ENCODE results near the gene SPATA25. TPM values are rescaled to one million over a fixed set of nuclear protein-coding genes. Genes with fewer than 3 reads are reported as not detected.
"Not testable (repeated sequence)": the region's sequence is repeated elsewhere in the genome, so short reads cannot be mapped to it uniquely, and the experiment has no call there.

The SPATA25 gene
- polyA plus RNA-seq, 6 donors from 2014 or later, result not detected

- ATAC-seq (ENCODE audit: low read depth in 2 of 2) (no peak), DNase-seq (no peak)
- peaks cover 0 to 5% (median 0%) of the 10 kb centered on the region in 7 donors for H3K9me3 Mint-ChIP-seq
- no peaks in the 10 kb centered on the region for H3K36me3 Mint-ChIP-seq
- H3K4me1 Mint-ChIP-seq, result peaks cover 12 to 21% (median 20%) of the 10 kb centered on the region in 3 donors
- peak overlapping the region; percentile 59 to 94 (median 85) for H3K4me3 Mint-ChIP-seq
- peaks cover 8 to 10% (median 8%) of the 10 kb centered on the region in 3 donors for H3K27me3 Mint-ChIP-seq
- H3K27ac Mint-ChIP-seq, result peak overlapping the region in 4 of 6 donors; percentile 56 to 88 (median 78)
These were observed 22.6 kb upstream of the SPATA25 start for GRCh38 chr20:45909817-45910669.

DNA sequence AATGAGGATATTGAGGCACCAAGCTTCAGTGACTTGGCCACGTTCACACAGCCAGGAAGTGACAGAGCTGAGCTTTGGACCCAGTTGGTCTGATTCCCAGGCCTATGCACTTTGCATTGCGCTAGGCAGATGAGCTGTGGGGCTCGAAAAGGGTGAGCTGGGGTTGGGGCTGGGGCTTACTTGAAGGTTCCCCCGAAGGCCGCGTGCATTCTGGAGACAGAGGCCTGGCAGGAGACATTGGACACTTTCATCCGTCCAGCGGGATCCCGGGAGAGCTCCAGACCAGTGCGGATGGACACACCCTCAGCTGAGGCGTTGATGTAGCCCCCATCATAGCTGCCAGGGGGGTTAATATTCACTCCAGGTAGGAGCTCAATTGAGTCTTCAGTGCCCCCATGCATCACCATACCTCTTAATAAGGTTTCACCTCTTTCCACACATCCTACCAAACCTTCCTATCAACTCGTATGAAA lies 21.9 kb upstream of the SPATA25 start:
- H3K27ac Mint-ChIP-seq, result no peak overlapping the region
- H3K27me3 Mint-ChIP-seq, result peaks cover 4 to 6% (median 4%) of the 10 kb centered on the region in 3 donors
- H3K4me3 Mint-ChIP-seq, result peak overlapping the region in 1 of 8 donors; percentile 91
- peaks cover 0 to 5% (median 0%) of the 10 kb centered on the region in 7 donors for H3K9me3 Mint-ChIP-seq
- no peaks in the 10 kb centered on the region for H3K36me3 Mint-ChIP-seq
- ATAC-seq (ENCODE audit: low read depth in 2 of 2), result no peak
- peaks cover 12 to 21% (median 20%) of the 10 kb centered on the region in 3 donors for H3K4me1 Mint-ChIP-seq
- DNase-seq, result no peak

DNA sequence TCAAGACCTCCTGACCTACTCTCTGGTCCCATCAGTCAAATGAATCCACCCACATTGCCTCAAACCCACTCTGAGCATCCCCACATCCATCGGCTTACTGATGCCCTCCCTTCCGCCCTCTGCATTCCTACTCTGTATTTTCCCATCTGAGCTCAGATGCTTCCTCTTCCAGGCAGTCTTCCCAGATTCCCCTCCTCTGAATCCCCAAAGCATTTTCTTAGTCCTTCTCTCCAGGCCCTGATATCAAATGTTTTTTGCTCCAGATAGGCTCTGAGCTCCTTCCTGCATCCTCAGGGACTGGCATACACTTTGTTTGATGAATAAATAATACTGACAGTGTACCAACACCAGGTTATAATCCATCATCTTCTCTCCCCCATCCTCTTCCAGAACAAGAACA lies 20.7 kb upstream of the SPATA25 start:
- peaks cover 0 to 4% (median 0%) of the 10 kb centered on the region in 3 donors for H3K27me3 Mint-ChIP-seq
- ATAC-seq (ENCODE audit: low read depth in 2 of 2) (no peak), DNase-seq (no peak)
- peaks cover 0 to 5% (median 0%) of the 10 kb centered on the region in 7 donors for H3K9me3 Mint-ChIP-seq
- no peaks in the 10 kb centered on the region for H3K36me3 Mint-ChIP-seq
- H3K27ac Mint-ChIP-seq, result no peak overlapping the region
- H3K4me1 Mint-ChIP-seq, result peaks cover 16 to 22% (median 21%) of the 10 kb centered on the region in 3 donors
- no peak overlapping the region for H3K4me3 Mint-ChIP-seq

GRCh38 chr20:45907219-45907948 lies 20.0 kb upstream of the SPATA25 start:
- H3K9me3 Mint-ChIP-seq, result peaks cover 0 to 5% (median 0%) of the 10 kb centered on the region in 7 donors
- no peak for ATAC-seq (ENCODE audit: low read depth in 2 of 2)
- no peaks in the 10 kb centered on the region for H3K36me3 Mint-ChIP-seq
- no peak overlapping the region for H3K4me3 Mint-ChIP-seq
- H3K27ac Mint-ChIP-seq, result no peak overlapping the region
- H3K4me1 Mint-ChIP-seq, result peaks cover 21 to 24% (median 23%) of the 10 kb centered on the region in 3 donors
- H3K27me3 Mint-ChIP-seq, result peaks cover 0 to 2% (median 0%) of the 10 kb centered on the region in 3 donors
- no peak for DNase-seq

GRCh38 chr20:45905505-45906079 lies 18.2 kb upstream of the SPATA25 start:
- Mint-ChIP-seq H3K4me1 (peaks cover 3 to 14% (median 13%) of the 10 kb centered on the region in 3 donors), H3K9me3 (peaks cover 0 to 2% (median 0%) of the 10 kb centered on the region in 7 donors), H3K4me3 (no peak overlapping the region), H3K27me3 (no peaks in the 10 kb centered on the region), H3K27ac (peak overlapping the region in 1 of 6 donors; percentile 33), H3K36me3 (no peaks in the 10 kb centered on the region)
- ATAC-seq (ENCODE audit: low read depth in 2 of 2) (no peak), DNase-seq (no peak)

DNA sequence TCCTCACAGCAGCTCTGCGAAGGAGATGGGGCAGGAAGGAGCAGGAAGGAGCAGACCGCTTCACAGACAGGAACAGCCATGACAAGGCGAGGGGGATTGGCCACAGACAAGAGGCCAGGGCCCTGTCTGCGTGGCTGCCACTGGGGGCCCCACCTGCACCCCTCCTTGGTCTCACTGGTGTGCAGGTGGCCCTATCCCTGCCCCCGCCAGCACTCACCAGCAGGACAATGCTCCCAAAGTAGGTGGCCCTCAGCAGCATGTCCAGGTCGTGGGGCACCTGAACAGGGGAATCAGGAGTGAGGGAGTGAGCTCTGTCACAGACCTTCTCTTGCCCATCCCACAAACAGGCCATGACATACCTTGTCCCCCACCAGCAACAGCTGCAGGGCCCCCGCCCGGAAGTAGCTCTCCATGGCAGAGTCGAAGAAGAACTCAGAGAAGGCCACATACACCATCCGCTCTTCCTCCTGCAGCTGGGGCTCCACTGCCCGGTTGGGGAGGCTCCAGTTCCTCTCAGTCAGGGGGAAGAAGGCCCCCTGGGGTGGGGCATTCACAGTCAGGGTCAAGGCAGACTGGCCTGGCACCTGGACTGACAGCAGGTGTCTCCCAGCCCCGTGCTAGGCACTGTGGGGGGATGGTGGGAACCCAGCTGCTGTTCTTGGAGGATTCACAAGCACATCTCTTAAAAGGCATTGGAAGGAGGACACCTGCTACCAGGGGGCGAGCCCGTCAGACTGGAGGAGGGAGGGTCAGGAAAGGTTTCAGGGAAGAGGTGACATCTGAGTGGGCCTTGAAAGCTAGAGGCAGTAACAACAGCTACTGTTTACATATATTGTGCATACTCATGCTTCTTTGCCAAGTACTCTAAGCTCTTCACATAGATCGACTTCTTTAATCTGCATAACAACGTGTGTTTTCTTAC lies 17.4 kb upstream of the SPATA25 start:
- no peak for DNase-seq
- H3K4me3 Mint-ChIP-seq, result no peak overlapping the region
- H3K4me1 Mint-ChIP-seq, result peaks cover 0 to 11% (median 9%) of the 10 kb centered on the region in 3 donors
- H3K27me3 Mint-ChIP-seq, result no peaks in the 10 kb centered on the region
- H3K36me3 Mint-ChIP-seq, result no peaks in the 10 kb centered on the region
- no peak overlapping the region for H3K27ac Mint-ChIP-seq
- no peak for ATAC-seq (ENCODE audit: low read depth in 2 of 2)
- no peaks in the 10 kb centered on the region for H3K9me3 Mint-ChIP-seq

GRCh38 chr20:45902199-45902701 lies 14.8 kb upstream of the SPATA25 start:
- ATAC-seq (ENCODE audit: low read depth in 2 of 2) (no peak), DNase-seq (no peak)
- Mint-ChIP-seq H3K4me1 (peaks cover 5 to 18% (median 6%) of the 10 kb centered on the region in 3 donors), H3K9me3 (no peaks in the 10 kb centered on the region), H3K36me3 (peaks cover 0 to 4% of the 10 kb centered on the region in 2 donors), H3K4me3 (no peak overlapping the region), H3K27me3 (no peaks in the 10 kb centered on the region), H3K27ac (no peak overlapping the region)

GRCh38 chr20:45901332-45901731 lies 13.9 kb upstream of the SPATA25 start:
- peaks cover 5 to 18% (median 6%) of the 10 kb centered on the region in 3 donors for H3K4me1 Mint-ChIP-seq
- not testable (repeated sequence) for DNase-seq; H3K27me3 Mint-ChIP-seq; H3K36me3 Mint-ChIP-seq; H3K9me3 Mint-ChIP-seq; H3K4me3 Mint-ChIP-seq; H3K27ac Mint-ChIP-seq; ATAC-seq (ENCODE audit: low read depth in 2 of 2)

DNA sequence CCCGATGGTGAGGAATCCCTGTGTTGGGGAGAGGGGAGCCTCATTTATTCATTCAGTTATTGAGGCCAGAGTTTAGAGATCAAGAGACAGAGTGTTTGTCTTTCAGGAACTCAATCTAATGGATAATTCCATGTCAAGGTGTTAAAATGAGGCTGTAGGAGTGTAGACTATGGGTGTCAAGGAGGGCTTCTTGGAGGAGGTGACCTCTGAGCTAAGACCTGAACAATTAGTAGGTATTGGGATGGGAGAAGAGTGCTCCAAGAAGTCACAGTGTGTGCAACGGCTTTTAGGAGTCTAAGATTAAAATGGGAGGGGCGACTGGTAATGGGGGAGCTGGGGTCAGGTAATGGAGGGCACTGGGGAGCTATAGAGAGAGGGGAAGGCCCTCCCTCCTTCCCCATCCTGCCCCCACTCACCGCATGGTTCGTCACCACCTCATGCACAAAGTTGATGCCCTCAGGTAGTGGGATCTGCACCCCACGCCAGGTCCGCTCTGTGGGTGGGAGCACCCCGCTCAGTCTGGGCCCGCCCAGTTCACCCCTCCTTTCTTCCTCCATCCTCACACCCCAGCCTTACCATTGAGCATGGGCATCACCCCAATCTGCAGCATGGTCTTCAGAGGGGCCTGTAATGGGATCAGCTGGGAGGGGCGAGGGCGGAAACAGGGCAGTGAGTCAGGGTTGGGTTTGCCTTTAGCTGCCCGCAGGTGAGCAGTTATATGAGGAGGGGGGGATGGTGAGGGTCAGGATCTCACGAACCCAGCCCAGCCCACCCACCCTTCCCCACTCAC lies 11.8 kb upstream of the SPATA25 start:
- no peaks in the 10 kb centered on the region for H3K9me3 Mint-ChIP-seq
- peak overlapping the region in 2 of 6 donors; percentile 68 to 92 for H3K27ac Mint-ChIP-seq
- H3K36me3 Mint-ChIP-seq, result peaks cover 0 to 4% of the 10 kb centered on the region in 2 donors
- no peak overlapping the region for H3K4me3 Mint-ChIP-seq
- DNase-seq (no peak), ATAC-seq (ENCODE audit: low read depth in 2 of 2) (no peak)
- no peaks in the 10 kb centered on the region for H3K27me3 Mint-ChIP-seq
- H3K4me1 Mint-ChIP-seq, result peaks cover 5 to 18% (median 6%) of the 10 kb centered on the region in 3 donors

- Mint-ChIP-seq H3K4me1 (peaks cover 5 to 19% (median 9%) of the 10 kb centered on the region in 3 donors), H3K27me3 (no peaks in the 10 kb centered on the region), H3K36me3 (peaks cover 4 to 5% of the 10 kb centered on the region in 2 donors), H3K9me3 (no peaks in the 10 kb centered on the region), H3K27ac (no peak overlapping the region), H3K4me3 (no peak overlapping the region)
- DNase-seq (no peak), ATAC-seq (ENCODE audit: low read depth in 2 of 2) (no peak)
These were observed 10.9 kb upstream of the SPATA25 start for GRCh38 chr20:45898285-45898684.

DNA sequence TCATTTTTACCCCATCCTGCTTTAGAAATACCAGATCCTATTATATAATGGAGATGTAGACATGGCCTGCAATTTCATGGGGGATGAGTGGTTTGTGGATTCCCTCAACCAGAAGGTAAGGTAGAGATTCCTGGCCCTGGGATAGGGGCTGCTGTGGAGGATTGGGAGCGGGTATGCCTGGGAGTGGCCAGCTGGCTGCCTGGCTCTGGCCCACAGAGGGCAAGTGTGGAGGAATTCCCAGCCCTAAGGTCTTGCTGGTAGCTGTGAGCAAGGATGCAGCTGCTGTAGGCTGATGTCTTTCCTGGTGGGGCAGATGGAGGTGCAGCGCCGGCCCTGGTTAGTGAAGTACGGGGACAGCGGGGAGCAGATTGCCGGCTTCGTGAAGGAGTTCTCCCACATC lies 10.3 kb upstream of the SPATA25 start:
- H3K4me1 Mint-ChIP-seq, result peaks cover 7 to 13% (median 9%) of the 10 kb centered on the region in 3 donors
- ATAC-seq (ENCODE audit: low read depth in 2 of 2), result no peak
- no peaks in the 10 kb centered on the region for H3K27me3 Mint-ChIP-seq
- no peaks in the 10 kb centered on the region for H3K9me3 Mint-ChIP-seq
- peaks cover 4 to 5% of the 10 kb centered on the region in 2 donors for H3K36me3 Mint-ChIP-seq
- H3K27ac Mint-ChIP-seq, result peak overlapping the region in 2 of 6 donors; percentile 6 to 23
- H3K4me3 Mint-ChIP-seq, result no peak overlapping the region
- no peak for DNase-seq

DNA sequence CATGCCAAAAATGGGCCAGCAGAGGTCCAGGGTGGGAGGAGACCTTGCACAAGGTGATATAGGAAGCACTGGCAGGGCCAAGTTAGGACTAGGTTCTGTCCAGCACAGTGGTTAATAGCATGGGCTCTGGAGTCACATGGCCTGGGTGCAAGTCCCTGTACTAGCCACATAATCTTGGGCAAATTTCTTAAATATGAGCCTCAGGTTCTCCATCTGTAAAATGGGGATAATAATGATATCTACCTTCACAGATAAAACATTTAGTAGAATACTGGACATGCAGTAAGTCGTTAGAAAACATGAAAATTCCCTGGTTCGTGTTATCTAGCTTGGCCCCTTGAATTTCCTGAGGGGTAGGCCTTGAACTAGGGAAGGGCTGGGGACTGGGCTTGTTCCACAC lies 9.9 kb upstream of the SPATA25 start:
- H3K9me3 Mint-ChIP-seq, result no peaks in the 10 kb centered on the region
- no peak for DNase-seq
- H3K4me3 Mint-ChIP-seq, result no peak overlapping the region
- H3K27ac Mint-ChIP-seq, result peak overlapping the region in 1 of 6 donors; percentile 23
- no peak for ATAC-seq (ENCODE audit: low read depth in 2 of 2)
- H3K36me3 Mint-ChIP-seq, result peaks cover 4 to 5% of the 10 kb centered on the region in 2 donors
- no peaks in the 10 kb centered on the region for H3K27me3 Mint-ChIP-seq
- H3K4me1 Mint-ChIP-seq, result peaks cover 11 to 15% (median 12%) of the 10 kb centered on the region in 3 donors
